ENCODE measurements around the gene NPAS2. TPM values are rescaled to one million over a fixed set of nuclear protein-coding genes. Genes with fewer than 3 reads are reported as not detected.

NPAS2 gene
- total RNA-seq, 1 experiment from 2014 or later: 12.3 TPM

- no peak overlapping the region for H3K4me3 Mint-ChIP-seq (ENCODE audit: unreplicated experiment)
- ChIA-PET CTCF (interaction anchor here (0.6 kb wide), 1 partner anchor 25 kb away, joined by 3 read pairs; no protein-coding TSS in a partner anchor), POLR2A (interaction anchor here (0.9 kb wide), 1 partner anchor 380 kb away, joined by 4 read pairs; no protein-coding TSS in a partner anchor)
- no peaks in the 10 kb centered on the region for H3K36me3 Mint-ChIP-seq (ENCODE audit: insufficient read depth, unreplicated experiment)
- H3K9me3 Mint-ChIP-seq (ENCODE audit: unreplicated experiment): no peaks in the 10 kb centered on the region
- intact Hi-C loops (cut with micrococcal nuclease): no loop called here
- no TSS peak for BruUV-seq (replicated peaks)
- no peaks in the 10 kb centered on the region for H3K4me1 Mint-ChIP-seq (ENCODE audit: insufficient read depth, unreplicated experiment)
- H3K27me3 Mint-ChIP-seq (ENCODE audit: insufficient read depth, unreplicated experiment): no peaks in the 10 kb centered on the region
- peak; percentile 4 for DNase-seq (ENCODE audit: unreplicated experiment)
- H3K27ac Mint-ChIP-seq (ENCODE audit: low read depth, unreplicated experiment): no peak overlapping the region
- no peak for TF ChIP-seq CTCF (IDR thresholded peaks at IDR 0.05; ENCODE audit: unreplicated experiment)
Measured at GRCh38 chr2:100941646-100942240, 121.8 kb downstream of the NPAS2 start.

DNA sequence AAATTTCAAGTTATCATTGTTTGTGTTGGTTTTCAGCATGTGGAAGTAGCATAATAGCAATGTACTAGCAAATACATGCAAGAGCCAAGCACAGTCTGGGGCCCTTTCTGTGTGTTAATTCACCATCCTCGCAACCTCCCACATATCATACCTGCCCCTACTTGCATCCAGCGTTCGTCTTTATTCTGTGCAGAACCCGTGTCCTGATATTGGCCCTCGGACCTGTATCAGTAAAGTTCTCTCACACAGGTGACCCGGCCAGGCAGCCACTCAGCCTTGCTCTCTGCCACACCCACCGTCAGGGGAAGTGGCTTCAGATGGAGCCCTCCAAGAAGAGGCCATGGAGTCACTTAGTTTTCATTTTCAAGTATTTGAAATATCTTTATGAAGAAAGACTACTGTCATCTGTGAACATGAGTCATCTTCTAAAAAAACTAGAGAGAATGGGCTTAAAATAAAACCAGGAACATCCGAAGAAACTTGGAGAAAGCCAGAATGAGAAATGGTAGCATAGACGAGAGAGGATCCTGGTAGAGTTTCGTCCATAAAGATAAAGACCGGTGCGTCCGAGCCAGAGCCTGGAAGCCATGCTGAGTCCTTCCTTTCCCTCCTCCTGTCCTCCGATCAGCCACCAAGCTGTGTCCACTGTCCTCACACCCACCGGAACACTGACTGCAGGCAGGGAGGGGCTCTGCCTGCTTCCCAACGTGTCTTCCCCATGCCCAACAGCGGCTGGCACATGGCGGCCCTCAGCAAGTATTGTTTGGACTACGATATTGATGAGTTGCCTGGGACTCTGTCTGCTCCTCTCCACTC lies 124.9 kb downstream of the NPAS2 start:
- no peaks in the 10 kb centered on the region for H3K4me1 Mint-ChIP-seq (ENCODE audit: insufficient read depth, unreplicated experiment)
- intact Hi-C loops (cut with micrococcal nuclease): no loop called here
- no peaks in the 10 kb centered on the region for H3K9me3 Mint-ChIP-seq (ENCODE audit: unreplicated experiment)
- ChIA-PET CTCF (interaction anchor here (1.0 kb wide), 1 partner anchor 41 kb away, joined by 3 read pairs; no protein-coding TSS in a partner anchor), POLR2A (no interaction called here)
- BruUV-seq (replicated peaks): no TSS peak
- H3K27me3 Mint-ChIP-seq (ENCODE audit: insufficient read depth, unreplicated experiment): no peaks in the 10 kb centered on the region
- no peak for DNase-seq (ENCODE audit: unreplicated experiment)
- no peak overlapping the region for H3K4me3 Mint-ChIP-seq (ENCODE audit: unreplicated experiment)
- H3K27ac Mint-ChIP-seq (ENCODE audit: low read depth, unreplicated experiment): no peak overlapping the region
- TF ChIP-seq CTCF (IDR thresholded peaks at IDR 0.05; ENCODE audit: unreplicated experiment): no peak
- H3K36me3 Mint-ChIP-seq (ENCODE audit: insufficient read depth, unreplicated experiment): no peaks in the 10 kb centered on the region

GRCh38 chr2:100945433-100945740 lies 125.4 kb downstream of the NPAS2 start:
- no peaks in the 10 kb centered on the region for H3K9me3 Mint-ChIP-seq (ENCODE audit: unreplicated experiment)
- no TSS peak for BruUV-seq (replicated peaks)
- TF ChIP-seq CTCF (IDR thresholded peaks at IDR 0.05; ENCODE audit: unreplicated experiment): no peak
- DNase-seq (ENCODE audit: unreplicated experiment): no peak
- ChIA-PET POLR2A (no interaction called here), CTCF (no interaction called here)
- H3K36me3 Mint-ChIP-seq (ENCODE audit: insufficient read depth, unreplicated experiment): no peaks in the 10 kb centered on the region
- H3K4me3 Mint-ChIP-seq (ENCODE audit: unreplicated experiment): no peak overlapping the region
- intact Hi-C loops (cut with micrococcal nuclease): no loop called here
- H3K27me3 Mint-ChIP-seq (ENCODE audit: insufficient read depth, unreplicated experiment): no peaks in the 10 kb centered on the region
- H3K4me1 Mint-ChIP-seq (ENCODE audit: insufficient read depth, unreplicated experiment): no peaks in the 10 kb centered on the region
- H3K27ac Mint-ChIP-seq (ENCODE audit: low read depth, unreplicated experiment): no peak overlapping the region

GRCh38 chr2:100945930-100946607 lies 126.1 kb downstream of the NPAS2 start:
- H3K9me3 Mint-ChIP-seq (ENCODE audit: unreplicated experiment): no peaks in the 10 kb centered on the region
- H3K27ac Mint-ChIP-seq (ENCODE audit: low read depth, unreplicated experiment): no peak overlapping the region
- POLR2A ChIA-PET: interaction anchor here (0.7 kb wide), 1 partner anchor 255 kb away, joined by 3 read pairs; no protein-coding TSS in a partner anchor
- H3K27me3 Mint-ChIP-seq (ENCODE audit: insufficient read depth, unreplicated experiment): no peaks in the 10 kb centered on the region
- CTCF ChIA-PET: no interaction called here
- no peaks in the 10 kb centered on the region for H3K4me1 Mint-ChIP-seq (ENCODE audit: insufficient read depth, unreplicated experiment)
- no peak for DNase-seq (ENCODE audit: unreplicated experiment)
- no TSS peak for BruUV-seq (replicated peaks)
- no peak for TF ChIP-seq CTCF (IDR thresholded peaks at IDR 0.05; ENCODE audit: unreplicated experiment)
- intact Hi-C loops (cut with micrococcal nuclease): no loop called here
- H3K4me3 Mint-ChIP-seq (ENCODE audit: unreplicated experiment): no peak overlapping the region
- no peaks in the 10 kb centered on the region for H3K36me3 Mint-ChIP-seq (ENCODE audit: insufficient read depth, unreplicated experiment)

All from MCF 10A (cell line).